GM18502 (cell line): ENCODE measurements around the gene TLNRD1.

ENCODE experiments used
- ATAC-seq: cut with Tn5 transposase; IDR thresholded peaks from one replicate; pipeline ENCODE4 v1.9.1; 2021; ENCODE audit warnings: mild to moderate bottlenecking; ENCODE audit not compliant: unreplicated experiment, poor library complexity

TLNRD1 gene

DNA sequence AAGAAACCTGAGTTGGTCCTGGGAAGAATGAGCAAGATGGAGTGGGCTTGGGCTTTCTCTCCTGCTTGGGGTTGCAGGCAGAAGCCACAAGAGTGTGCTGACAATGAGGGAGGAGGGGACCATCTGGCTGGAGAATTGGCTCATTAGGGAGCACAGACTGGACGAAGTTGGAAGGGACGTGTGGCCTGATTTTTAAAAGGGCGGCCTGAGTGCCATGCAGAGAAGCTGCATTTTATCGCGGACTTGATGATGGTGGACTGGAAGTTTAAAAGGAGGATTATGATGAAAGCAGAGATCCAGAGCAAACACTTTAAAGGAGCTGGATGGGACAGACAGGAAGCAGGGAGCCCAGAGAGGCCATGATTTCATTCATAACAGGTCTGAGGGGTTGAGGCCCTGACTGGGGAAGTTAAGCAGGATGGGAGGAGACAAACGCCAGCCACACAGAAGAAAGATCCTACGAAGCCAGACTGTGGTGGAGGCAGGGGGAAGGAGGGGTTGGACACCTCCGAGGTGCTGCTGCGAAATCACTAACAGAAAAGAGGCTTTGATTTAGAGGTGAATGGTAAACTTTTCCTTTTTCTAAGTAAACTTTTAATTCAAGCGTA lies 23.6 kb downstream of the TLNRD1 start:
- no peak for ATAC-seq

DNA sequence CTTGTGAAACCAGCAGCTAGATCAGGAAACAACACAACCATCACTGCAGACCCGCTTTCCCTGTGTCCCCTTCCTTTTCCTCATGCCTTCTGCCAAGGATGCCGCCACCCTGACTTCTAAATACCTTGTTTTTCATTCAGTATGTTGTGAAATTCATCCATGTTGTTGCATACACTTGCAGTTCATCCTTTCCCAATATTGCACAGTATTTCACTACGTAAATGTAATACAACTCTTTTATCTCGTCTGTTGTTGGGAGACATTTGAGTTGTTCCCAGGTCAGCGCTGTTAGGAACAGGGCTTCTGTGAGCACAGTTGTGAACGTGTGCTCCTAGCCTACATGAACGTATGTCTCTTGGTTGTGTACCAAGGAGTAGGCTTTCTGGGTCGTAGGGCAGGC lies 24.2 kb downstream of the TLNRD1 start:
- no peak for ATAC-seq

DNA sequence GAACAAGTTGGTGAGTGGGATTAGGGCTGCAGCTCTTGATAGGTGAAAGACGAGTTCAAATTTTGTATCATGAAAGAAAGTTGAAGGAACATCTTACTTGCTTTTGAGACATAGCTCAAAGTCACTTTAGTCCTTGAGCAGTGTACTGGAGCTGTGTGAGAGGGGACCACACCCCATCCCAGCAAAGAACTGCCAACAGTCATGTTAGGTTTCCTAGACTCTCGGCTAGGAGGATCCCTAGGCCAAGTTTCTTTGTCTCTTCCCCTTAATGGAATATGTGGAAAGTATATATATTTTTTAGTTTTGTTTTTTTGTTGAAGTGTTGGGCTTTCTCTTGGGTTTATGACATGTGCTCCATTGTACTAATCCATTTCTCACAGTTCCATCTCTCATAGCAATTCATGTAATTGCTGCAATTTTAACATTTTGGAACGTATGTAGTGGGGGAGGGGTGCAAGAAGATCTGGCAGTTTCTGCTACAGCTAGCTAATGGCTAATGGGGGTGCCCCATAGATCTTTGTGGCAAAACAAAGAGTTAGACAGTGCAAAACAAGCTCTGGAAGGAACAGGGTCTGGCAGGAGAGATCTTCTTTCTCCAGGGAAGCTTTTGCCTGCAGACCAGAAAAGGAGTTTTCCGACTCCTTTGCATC lies 25.1 kb downstream of the TLNRD1 start:
- no peak for ATAC-seq

DNA sequence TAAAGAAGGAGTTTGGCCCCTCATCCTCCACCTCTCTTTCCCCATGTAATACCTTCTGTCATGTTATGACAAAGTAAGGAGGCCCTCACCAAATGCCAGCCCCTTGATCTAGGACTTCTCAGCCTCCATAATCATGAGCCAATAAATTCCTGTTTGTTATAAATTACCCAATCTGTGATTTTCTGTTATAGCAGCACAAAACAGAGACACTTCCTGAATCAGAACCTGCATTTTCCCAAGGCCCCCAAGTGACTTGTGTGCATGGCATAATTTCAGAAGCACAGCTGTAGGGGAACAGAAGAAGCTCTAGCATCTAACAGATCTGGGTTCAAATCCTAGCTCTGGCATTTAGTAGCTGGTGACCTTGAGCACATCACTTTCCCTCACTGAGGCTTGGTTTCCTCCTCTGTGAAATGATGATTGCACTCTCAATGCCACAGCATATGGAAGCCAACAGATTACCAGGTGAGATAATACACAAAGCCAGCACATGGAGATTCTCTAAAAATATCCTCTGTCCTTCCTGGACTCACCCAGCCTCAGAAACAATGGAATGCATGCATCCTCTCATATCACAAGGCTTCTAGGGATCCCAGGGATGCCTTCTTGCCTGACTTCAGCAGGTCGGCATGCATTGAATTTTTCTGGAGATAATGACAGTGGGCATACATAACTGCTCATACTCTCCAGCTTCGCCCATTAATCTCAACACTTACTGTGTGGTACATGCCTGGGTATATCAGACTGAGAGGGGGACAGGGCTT lies 26.3 kb downstream of the TLNRD1 start:
- ATAC-seq = no peak

DNA sequence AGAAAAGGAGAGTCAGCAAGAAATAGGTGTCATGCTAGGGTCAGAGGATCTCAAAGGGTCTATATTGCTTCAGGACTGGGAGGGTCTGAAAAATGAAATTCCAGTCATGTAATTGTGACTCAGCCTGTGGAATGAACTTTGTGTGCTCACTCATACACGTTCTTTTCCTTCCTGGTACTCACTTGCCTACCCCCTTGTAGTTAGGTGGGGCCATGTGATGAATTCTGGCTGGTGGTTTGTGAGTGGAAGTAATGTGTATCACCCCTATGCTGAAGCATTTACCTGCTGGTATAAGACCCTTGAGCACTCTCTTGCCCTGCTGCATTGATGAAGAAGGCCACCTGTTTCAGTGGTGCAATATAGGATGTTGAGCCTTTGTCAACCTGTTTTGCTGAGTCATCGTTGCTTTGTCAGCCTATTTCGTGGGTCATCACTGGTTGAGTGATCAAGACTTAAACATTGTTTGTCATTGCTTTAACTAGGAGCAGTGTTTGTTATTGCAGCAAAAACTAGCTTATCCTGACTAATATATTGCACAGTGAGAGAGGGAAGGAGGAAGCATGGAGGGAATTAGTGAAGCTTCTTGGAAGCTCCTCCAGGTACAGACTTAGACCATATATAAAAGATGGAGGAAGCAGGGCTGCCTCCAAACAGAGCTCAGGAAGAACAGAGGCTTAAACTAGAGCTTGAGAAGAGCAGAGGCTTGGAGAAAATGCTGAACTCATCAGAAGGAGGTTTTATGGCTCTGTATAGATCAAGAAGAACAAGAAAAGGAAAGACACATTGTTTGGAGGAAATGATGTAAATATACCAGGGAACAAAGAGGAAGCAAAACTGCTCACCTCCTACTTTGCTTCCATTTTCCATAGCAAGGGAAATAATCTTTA lies 28.9 kb downstream of the TLNRD1 start:
- no peak for ATAC-seq

DNA sequence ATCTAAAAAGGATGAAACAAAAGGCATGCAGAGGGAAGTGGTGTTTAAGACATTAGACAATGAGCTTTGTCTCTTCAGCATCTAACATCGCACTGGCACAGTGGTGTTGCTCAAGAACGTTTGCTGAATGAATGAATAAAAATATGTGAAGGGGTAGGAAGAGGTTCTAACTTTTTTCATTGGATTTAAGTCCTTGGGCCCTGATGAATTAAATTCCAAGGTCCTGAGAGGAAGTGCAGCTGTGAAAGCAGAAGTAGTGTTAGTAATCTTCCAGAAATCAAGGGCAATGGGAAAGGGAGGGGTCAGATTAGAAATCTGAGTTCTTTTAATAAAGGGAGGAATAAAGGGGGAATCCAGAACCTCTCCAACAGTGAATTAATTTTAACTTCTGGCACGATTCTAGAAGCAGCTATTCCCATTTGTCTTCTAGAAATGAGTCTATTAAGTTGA lies 29.6 kb downstream of the TLNRD1 start:
- no peak for ATAC-seq

DNA sequence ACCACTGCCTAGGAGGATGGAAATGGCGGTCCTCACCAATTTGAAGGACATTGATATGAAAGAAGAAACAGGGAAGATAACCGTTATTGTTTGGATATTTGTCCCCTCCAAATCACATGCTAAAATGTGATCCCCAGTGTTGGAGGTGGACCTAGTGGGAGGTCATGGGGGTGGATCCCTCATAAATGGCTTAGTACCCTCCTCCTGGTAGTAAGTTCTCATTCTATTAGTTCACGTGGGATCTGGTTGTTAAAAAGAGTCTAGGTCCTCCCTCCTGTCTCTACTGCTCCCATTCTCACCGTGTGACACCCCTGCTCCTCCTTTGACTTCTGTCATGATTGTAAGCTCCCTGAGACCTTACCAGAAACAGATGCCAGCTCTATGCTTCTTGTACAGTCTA lies 30.5 kb downstream of the TLNRD1 start:
- no peak for ATAC-seq

DNA sequence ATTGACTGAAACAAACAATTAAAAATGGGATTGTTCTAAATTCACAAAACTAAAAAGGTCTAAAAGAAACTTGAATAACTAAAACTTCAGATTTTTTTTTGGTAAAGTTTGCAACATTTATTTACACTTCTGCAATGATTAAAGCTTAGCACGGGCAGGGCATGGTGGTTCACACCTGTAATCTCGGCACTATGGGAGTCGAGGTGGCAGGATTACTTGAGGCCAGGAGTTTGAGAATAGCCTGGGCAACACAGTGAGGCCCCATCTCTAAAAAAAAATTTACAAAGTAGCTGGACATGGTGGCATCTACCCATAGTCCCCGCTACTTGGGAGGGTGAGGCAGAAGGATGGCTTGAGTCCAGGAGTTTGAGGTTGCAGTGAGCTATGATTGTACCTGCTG lies 31.6 kb downstream of the TLNRD1 start:
- no peak for ATAC-seq

DNA sequence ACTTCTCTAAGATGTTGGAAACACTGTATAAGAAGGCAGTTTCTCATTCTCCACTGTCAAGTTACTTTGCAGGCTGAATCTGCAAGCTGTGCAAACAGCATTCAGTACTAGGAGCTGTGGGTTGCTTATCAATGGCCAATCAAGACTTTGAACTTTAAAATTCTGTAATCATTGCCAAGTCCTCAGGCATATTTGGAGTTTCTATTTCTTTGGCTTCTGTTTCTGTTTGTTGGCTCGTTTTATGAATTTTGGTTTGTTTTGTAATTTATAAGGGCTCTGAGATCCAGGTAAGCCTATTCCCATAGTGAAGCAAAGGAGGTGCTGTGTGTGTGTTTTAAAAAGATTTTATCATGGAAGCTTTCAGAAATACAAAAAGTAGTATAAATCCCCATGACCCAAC lies 32.1 kb downstream of the TLNRD1 start:
- ATAC-seq = no peak

DNA sequence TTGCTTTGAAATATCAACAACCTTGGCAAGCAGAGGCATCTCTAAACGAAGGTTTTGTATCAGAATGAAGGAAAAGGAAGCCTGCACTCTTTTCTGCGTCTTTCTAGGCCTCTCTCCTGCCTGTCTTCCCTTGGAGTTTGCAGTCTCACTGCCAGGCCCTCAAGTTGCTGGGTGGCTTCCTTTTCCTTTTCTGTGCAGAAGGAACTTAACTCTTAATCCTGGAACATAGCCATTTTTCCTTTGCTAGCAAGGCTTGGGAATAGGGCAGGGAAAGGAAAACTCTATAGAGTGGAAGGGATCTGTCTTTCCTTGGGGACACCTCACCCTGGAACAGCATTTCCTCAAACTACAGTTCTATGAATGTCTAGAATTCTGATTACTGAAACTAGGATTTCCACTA lies 32.8 kb downstream of the TLNRD1 start:
- ATAC-seq = no peak

DNA sequence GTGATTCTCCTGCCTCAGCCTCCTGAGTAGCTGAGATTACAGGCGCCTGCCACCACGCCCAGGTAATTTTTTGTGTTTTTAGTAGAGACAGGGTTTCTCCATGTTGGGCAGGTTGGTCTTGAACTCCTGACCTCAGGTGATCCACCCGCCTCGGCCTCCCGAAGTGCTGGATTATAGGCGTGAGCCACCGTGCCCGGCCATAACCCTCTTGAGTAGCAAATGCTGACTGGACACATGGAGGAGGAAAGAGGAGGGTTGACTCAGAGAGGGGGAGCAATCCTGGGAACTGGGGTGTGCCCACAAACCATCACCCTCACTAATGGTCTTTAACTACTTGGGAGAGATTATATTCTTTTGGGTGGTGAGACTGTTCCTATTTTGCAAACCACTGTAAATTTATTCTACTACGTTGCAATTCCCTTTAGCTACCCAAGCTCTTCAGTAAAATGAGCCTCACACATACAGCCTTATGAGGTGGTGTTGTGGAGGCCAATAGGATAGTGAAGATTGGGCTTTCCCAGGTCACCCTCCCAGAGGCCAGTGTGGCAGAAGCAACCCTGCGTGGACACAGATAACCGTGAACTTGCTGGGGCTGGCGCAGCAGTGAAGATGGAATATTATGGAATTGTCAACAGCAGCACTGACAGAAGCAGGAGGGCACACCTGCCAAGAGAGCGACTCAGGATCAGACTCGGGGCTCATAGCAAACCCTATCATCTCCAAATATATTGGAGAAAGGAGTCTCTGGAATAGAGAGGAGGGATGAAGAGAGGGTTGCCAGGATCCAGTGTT lies 37.4 kb downstream of the TLNRD1 start:
- ATAC-seq = no peak

DNA sequence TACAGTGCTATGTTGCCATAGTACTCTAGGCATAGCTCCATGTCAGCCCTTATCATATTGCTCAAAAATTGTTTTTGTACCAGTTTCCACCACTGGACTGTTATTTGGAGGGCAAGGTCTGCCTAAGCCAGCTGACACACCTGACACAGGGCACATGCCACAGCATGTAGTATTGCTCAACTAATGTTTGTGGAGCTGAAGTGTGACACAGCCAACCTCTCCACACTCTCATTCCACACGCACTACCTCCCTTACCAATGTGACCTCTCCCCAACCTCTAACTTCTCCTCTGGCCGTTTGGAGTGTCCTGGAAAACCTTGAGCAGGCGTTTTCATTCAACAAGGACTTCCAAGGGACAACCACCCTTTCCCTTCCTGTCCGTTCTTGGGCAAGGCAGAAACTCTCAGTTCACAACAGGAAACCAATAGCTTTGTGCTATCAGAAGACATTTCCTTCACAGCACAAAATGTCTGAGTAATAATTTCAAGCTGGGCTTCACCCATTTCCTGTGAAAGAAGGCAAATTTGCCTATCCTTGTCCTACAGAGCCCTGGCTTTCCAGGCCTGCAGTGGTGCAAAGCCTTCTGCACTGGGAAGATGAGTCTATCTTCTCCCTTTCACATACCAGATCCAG lies 38.4 kb downstream of the TLNRD1 start:
- no peak for ATAC-seq

DNA sequence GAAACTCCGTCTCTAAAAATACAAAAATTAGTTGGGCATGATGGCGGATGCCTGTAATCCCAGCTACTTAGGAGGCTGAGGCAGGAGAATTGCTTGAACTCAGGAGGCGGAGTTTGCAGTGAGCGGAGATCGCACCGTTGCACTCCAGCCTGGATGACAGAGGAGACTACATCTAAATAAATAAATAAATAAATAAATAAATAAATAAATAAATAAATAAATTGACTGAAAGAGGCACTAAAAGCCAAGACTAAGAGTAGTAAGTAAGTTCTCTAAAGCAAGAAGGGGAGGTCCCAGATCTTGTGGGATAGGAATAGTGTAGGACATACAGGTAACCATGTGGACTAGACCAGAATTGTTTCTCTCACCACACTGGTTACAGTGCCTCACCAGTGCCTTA lies 40.0 kb downstream of the TLNRD1 start:
- no peak for ATAC-seq

DNA sequence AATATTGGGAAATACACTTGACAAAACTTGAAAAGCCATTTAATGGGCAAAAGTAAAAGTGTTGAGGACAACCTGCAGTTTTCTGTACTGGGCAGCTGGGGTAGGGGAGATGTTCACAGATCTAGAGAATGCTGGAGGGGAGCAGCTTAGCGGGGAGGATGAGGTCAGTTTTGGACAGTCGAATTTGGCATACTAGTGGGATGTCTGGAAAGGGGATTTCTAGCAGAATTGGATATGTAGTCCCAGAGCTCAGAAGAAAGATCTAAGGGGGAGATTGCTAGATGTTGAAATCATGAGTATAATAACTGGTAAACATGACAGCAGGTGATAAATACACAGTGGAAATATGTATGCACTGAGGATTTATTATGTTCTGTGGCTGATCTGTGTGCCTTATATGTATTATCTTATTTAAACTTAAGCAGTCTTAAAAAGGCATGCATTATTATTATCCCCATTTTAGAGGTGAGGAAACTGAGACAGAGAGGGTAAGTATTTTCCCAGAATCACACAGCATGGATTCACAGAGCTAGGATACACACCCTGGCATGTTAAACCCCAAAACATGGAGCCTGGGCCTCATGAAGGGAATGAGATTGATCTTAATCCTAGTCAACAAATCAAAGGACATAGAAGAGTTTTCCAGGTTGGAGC lies 42.7 kb downstream of the TLNRD1 start:
- ATAC-seq = no peak

DNA sequence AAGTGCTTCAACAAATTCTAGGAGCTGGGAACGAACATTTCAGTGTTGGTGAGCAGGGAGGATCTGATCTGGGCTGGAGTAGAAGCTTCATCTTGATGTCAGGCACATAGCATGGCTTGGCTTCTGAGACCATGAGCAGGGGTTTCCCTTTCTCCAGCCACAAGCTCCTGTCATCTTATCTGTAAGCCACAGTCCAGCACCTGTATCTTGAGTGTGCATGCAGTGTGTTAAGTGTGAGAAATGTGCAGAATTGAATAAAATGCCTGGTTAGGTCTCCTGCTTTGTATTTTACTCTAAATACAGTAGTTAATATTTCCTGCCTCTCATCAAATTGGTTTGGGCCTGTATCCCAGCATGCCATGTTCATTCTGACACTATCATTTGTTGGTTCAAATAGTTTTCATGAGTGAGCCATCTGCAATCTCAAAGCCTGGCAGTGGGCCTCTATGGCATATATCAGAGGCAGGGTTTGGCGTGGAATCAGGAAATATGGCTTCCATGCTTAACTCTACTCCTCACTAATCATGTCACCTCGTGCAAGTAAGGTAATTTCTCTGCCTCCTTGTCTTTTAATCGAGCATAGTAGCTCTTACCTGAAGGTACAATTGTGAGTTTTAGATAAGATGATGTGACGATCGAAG lies 43.3 kb downstream of the TLNRD1 start:
- no peak for ATAC-seq

DNA sequence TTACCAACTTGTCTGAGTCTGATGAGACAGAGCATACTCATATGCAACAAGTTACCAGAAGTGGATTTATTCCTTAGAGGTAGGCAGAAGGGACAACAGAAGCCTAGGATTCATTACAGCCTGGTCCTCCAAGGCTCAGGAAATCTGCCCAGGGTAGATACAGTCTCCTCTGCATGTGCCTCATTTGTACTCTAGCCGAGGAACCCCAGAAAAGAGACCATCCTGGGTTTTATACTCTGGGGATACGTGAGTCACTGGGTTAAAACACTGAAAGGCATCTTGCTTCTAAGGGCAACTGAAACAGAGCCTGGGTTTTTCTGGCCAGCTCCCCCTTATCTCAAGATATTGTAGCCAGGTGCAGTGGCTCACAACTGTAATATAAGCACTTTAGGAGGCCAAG lies 45.6 kb downstream of the TLNRD1 start:
- ATAC-seq = no peak

DNA sequence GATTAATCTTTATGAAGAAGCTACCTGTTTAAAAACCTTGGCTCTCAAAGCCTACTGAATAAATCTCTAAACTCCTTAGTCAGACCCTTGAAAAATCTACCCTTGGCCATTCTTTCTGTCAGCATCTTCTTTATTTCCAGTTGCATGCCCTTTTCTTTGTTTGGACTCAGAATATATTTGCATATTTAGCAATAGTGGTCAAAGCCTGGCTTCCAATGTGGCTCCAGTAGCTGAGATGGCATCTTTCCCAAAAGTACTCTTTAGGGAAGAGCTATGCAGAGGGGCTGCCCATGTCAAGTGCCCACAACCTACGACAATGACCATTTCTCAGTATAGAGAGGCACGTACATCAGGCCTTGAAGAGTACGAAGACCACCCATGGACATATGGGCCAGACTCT lies 47.2 kb downstream of the TLNRD1 start:
- no peak for ATAC-seq

DNA sequence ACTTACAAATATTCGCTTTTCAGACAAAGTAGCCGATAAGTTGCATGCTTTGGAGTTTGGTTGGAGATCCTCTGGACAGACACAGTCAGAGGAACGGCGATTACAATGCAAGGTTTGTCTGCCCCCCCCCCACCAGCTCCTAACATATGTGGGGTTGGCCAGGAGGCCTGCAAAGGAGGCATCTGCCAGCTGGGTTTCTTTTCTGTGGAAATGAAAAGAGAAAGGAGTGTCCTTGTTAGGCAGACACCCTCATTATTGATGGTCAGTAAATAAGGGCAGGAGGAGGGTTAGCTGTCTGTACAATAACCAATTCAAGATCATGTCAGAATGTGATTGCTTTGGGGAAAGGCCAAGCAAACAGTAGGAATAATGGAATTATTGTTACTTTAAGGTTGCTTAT lies 49.1 kb downstream of the TLNRD1 start:
- ATAC-seq = no peak

DNA sequence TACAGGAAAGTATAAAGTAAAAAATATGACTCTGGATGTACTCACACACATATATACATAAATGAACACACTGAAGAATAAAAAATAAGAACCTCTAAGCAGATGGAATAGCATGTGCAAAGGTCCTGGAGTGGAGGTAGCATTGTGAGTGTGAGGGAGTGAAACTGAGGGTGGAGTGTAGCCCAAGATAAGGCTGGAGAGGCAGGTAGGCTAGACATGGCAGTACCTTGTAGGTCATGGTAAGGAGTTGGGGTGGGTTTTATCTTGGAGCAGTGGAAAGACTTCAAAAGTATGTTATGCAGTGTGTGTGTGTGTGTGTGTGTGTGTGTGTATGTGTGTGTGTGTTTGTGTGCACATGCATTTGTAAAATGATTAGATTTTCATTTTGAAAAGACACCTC lies 49.5 kb downstream of the TLNRD1 start:
- ATAC-seq = no peak
